Mucosa of descending colon (tissue), 3 donors: Measurements from ENCODE around the gene ZIC5. TPM values are rescaled to one million over a fixed set of nuclear protein-coding genes. Genes with fewer than 3 reads are reported as not detected.

Experiments used
- ATAC-seq: fragments of 200-7000 bp; cut with Tn5 transposase; one replicate; pipeline ENCODE4 v1.9.1; 2020; ENCODE audit warnings: mild to moderate bottlenecking, moderate library complexity
- DNase-seq, 3 donors: peaks; one replicate each; pipeline ENCODE4 v3.0.0-alpha.2; 2020
- H3K36me3 ChIP-seq: fragments of 200-600 bp; one replicate; pipeline ENCODE4 v1.8.0; 2021; ENCODE audit warnings: low read depth, mild to moderate bottlenecking
- H3K4me1 ChIP-seq: fragments of 200-600 bp; one replicate; pipeline ENCODE4 v1.8.0; 2021; ENCODE audit warnings: low read depth, mild to moderate bottlenecking
- H3K4me3 ChIP-seq: fragments of 200-600 bp; one replicate; pipeline ENCODE4 v1.8.0; 2021; ENCODE audit warnings: mild to moderate bottlenecking
- H3K9me3 ChIP-seq: fragments of 200-600 bp; one replicate; pipeline ENCODE4 v1.8.0; 2021; ENCODE audit warnings: mild to moderate bottlenecking
- intact Hi-C, 2 donors: fragments of 100-400 bp; cut with DNase I in 1 of 2; cut with micrococcal nuclease in 1 of 2; formaldehyde crosslinking; loops; one replicate each; pipeline versions ENCODE4 v1.11.0 to v1.11.1; 2022; cut with DNase I, micrococcal nuclease
- total RNA-seq, 3 donors: library from RNA; stranded (reverse); fragmentation: NEBNext Ultra II Directional in 2 of 3; extraction: Animal tissue kit (Norgen Biotek cat#: 25700) in 2 of 3; gene quantifications; one replicate each; pipeline versions ENCODE4 v1.2.1 to v1.2.4, GENCODE V29; 2021 to 2023
- TF ChIP-seq, protein P1 (sequence below): fragments of 200-600 bp; IDR thresholded peaks from one replicate; pipeline ENCODE4 v1.8.0; 2022; ENCODE audit warnings: antibody characterized with exemption, mild to moderate bottlenecking
- donor health status: DM: no; HTN: no; CAD: no; lungs with moderate emphysema.
- donor health status: DM: no; HTN: no; CAD: no.
- donor health status: DM: no; HTN: yes; CAD: no.

The ZIC5 gene
- total RNA-seq, 3 donors from 2014 or later: not detected

DNA sequence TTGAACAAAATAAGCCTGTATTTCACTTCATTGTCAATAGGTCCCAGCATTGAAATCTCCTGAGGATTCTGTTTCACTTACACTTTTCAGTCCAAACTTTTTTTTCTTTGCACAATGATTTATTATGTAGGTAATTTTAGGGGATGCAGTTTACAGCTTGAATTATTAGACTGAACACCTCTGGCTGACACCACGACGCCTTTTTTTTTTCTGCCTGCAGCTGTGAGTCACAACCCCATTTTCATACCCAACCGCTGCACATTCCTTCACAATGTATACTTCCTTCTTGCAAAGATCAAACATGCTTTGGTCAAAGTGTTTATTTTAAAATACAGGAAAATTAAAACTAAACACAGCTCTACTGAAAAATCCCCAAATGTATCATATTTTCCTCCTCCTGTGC is 21.4 kb upstream of the ZIC5 start:
- H3K4me3 ChIP-seq: no peak overlapping the region
- TF ChIP-seq, protein P1, sequence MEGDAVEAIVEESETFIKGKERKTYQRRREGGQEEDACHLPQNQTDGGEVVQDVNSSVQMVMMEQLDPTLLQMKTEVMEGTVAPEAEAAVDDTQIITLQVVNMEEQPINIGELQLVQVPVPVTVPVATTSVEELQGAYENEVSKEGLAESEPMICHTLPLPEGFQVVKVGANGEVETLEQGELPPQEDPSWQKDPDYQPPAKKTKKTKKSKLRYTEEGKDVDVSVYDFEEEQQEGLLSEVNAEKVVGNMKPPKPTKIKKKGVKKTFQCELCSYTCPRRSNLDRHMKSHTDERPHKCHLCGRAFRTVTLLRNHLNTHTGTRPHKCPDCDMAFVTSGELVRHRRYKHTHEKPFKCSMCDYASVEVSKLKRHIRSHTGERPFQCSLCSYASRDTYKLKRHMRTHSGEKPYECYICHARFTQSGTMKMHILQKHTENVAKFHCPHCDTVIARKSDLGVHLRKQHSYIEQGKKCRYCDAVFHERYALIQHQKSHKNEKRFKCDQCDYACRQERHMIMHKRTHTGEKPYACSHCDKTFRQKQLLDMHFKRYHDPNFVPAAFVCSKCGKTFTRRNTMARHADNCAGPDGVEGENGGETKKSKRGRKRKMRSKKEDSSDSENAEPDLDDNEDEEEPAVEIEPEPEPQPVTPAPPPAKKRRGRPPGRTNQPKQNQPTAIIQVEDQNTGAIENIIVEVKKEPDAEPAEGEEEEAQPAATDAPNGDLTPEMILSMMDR: no peak
- no peak for DNase-seq
- intact Hi-C loops: no loop called here
- ATAC-seq: no peak
- H3K4me1 ChIP-seq: peaks cover 22% of the 10 kb centered on the region
- no peaks in the 10 kb centered on the region for H3K36me3 ChIP-seq
- no peaks in the 10 kb centered on the region for H3K9me3 ChIP-seq

DNA sequence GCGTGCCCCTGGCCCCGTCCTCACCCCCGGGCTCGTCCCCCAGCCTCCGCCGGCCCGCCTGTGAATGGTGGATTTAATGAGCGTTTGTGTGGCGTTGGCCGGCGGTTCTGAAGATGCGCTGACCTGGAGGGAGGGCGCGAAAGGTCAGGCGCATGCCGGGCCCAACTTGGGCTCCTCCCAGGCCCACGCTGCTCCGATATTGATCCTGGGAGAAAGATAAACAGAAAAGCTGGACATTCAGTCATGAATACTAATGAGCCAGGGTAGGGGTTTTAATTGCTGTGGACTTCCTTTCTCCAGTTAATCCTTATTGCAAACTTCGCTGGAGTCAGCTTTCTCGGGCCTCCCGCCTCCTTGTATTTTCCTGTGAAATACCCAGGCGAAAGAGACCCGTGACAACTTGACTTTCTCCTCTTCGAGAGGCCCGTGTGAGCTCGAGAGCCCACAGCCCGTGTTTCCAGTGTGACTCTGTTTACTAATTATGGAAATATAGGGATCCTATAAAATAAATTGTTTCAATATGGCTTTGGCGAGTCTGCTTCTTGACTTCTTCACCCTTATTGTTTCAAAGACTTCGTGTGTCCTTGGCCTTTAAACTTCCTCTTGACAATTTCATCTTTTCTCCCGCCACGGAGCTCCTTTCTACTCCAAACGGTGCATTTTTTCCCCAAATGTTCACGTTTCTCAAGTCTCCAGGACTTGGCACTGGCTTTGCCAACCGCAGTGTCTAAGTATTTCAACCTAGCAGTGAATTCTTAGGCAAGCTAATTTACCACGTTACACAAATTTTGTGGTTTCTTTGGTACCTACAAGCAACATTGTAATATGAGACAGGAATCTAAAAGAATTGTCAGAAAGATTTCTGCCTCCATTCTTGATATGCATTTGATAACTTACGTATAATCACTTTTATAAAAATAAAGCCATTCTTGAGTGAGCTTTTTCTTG is 20.5 kb upstream of the ZIC5 start:
- DNase-seq (no peak), ATAC-seq (no peak)
- TF ChIP-seq, protein P1: no peak
- H3K4me1 ChIP-seq: peaks cover 22% of the 10 kb centered on the region
- intact Hi-C loops: no loop called here
- no peaks in the 10 kb centered on the region for H3K36me3 ChIP-seq
- no peaks in the 10 kb centered on the region for H3K9me3 ChIP-seq
- no peak overlapping the region for H3K4me3 ChIP-seq

DNA sequence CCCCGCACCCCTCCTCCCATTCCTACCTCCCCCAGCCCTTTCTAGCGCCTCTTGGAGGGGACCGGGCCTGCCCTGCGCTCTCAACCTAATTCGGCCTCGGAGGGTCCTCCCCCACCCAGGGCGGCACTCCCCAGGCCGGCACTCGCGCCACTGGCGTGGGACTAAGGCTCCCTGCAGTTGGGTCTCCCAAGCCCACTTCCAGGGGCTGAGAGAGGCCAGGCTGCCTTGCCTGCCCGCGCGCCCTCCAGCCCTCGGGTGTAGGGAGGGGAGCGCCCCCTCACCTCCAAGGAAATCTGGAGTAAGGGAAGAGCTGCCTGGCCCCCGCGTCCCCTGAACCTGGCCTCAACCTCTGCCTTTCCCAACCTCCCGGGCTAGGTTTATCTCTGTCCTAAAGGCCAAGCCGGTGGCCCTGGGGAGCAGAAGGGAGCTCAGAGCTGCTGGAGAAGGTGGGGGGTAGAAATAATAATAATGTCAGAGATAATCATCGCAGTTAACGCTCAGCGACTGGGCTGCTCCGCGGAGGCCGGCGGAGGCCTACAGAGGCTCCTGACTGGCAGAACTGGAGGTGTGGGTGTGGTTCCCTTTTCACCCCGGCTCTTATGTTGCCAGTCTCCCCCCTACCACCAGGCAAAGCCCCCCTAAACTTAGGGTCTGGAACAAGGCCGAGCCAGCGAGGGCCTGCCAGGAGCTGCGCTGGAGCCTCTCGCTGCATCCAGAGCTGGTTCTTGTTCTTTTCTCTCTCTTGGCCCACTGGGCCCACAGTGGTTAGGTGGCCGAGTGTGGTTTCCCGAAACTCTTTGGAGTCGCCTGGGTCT is 19.7 kb upstream of the ZIC5 start:
- Histone ChIP-seq H3K9me3 (no peaks in the 10 kb centered on the region), H3K4me3 (no peak overlapping the region), H3K36me3 (no peaks in the 10 kb centered on the region), H3K4me1 (peaks cover 22% of the 10 kb centered on the region)
- no peak for ATAC-seq
- no peak for DNase-seq
- intact Hi-C loops: no loop called here
- TF ChIP-seq, protein P1: no peak

DNA sequence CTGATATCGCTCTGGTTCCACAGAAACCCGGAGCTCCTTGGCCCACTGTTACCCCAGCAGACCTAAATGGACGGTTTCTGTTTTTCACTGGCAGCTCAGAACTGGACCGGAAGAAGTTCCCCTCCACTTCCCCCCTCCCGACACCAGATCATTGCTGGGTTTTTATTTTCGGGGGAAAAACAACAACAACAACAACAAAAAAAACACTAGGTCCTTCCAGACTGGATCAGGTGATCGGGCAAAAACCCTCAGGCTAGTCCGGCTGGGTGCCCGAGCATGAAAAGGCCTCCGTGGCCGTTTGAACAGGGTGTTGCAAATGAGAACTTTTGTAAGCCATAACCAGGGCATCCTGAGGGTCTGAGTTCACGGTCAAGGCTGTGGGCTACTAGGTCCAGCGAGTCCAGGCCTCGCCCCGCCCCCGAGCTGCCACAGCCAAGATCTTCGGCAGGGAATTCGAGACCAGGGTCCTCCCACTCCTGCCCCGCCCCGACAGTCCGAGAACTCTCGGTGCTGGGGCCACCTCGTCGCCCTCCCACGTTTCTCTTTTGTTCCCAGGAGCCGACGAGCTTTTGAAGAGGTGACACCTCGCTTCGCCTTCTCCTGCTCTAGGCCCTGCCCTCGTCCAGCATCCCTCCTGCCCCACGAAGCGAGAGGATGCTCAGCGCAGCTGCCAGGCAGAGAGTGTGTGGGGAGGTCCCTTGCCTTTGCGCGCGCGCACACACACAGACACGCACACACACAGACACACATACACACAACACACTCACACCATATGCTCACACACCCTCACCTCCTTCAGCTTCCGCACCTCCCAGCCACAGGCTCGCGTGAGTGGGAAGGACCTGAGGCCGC is 18.8 kb upstream of the ZIC5 start:
- peak; percentile 12 for ATAC-seq
- peaks cover 22% of the 10 kb centered on the region for H3K4me1 ChIP-seq
- TF ChIP-seq, protein P1: no peak
- H3K9me3 ChIP-seq: no peaks in the 10 kb centered on the region
- no peaks in the 10 kb centered on the region for H3K36me3 ChIP-seq
- peak in 1 of 3 donors; percentile 27 for DNase-seq
- no peak overlapping the region for H3K4me3 ChIP-seq
- intact Hi-C loops: no loop called here
